Testis (tissue), 5 donors: ENCODE data around the gene SLC30A9. TPM values are rescaled to one million over a fixed set of nuclear protein-coding genes. Genes with fewer than 3 reads are reported as not detected.
A peak's percentile ranks its signal among the peaks of the same experiment; 100 is the strongest.

ENCODE experiments used
- DNase-seq: peaks from one replicate; pipeline ENCODE4 v3.0.0-alpha.2; 2019
- H3K27ac ChIP-seq, 2 donors: fragments of 200-600 bp; sonication (generic); one replicate each; pipeline ENCODE4 v1.5.1; 2019
- H3K27me3 ChIP-seq: fragments of 200-600 bp; sonication (generic); one replicate; pipeline ENCODE4 v1.5.1; 2019
- H3K36me3 ChIP-seq: fragments of 200-600 bp; sonication (generic); one replicate; pipeline ENCODE4 v1.5.1; 2017; ENCODE audit warnings: low read depth; ENCODE audit errors: missing control alignments
- H3K4me1 ChIP-seq: fragments of 200-600 bp; sonication (generic); one replicate; pipeline ENCODE4 v1.5.1; 2019
- H3K4me3 ChIP-seq, 2 donors: fragments of 200-600 bp; sonication (generic); one replicate each; pipeline ENCODE4 v1.5.1; 2017 to 2019
- H3K9me3 ChIP-seq: fragments of 200-600 bp; sonication (generic); one replicate; pipeline ENCODE4 v1.5.1; 2017
- POLR2A ChIP-seq: fragments of 450-650 bp; IDR thresholded peaks from one replicate; pipeline ENCODE4 v1.6.1; 2017; ENCODE audit warnings: antibody characterized with exemption, mild to moderate bottlenecking, moderate library complexity
- WGBS, 2 donors: methylation state at CpG; one replicate each; pipeline ENCODE4 v1.1.5; 2018; 5-methylcytosine and 5-hydroxymethylcytosine counted together
- intact Hi-C: fragments of 100-400 bp; cut with DNase I; formaldehyde crosslinking; loops from one replicate; pipeline ENCODE4 v1.15.1; 2023; ENCODE audit warnings: low total_unique reads
- long read RNA-seq, 2 donors: transcript quantifications; one replicate each; lab custom pipeline, GENCODE V29; 2026
- polyA plus RNA-seq: library from polyadenylated mRNA; stranded (reverse); fragments of 350-450 nt; fragmentation: Illumina TruSeq; extraction: RNeasy Lipid Tissue Mini Kit (QIAGEN cat#74804); gene quantifications from one replicate; pipeline ENCODE4 v1.2.3, GENCODE V29; 2014; ENCODE audit warnings: low read depth, low replicate concordance; ENCODE audit not compliant: insufficient read depth
- total RNA-seq, 2 donors: library from RNA; depleted of rRNA; stranded (reverse); fragments of >200 nt; gene quantifications; one replicate each; pipeline ENCODE4 v1.2.3, GENCODE V29; 2016
- TF ChIP-seq, protein P1 (sequence below), 3 experiments: fragments of 450-650 bp in 2 of 3; fragments of 200-600 bp in 1 of 3; sonication (generic) in 1 of 3; IDR thresholded peaks; one replicate each; pipeline ENCODE4 v1.5.1; 2016 to 2019; ENCODE audit warnings: antibody characterized with exemption in 3 of 3, mild to moderate bottlenecking in 2 of 3, moderate library complexity in 1 of 3

SLC30A9 gene
- 10 to 100 TPM; 52.0 to 54.3 TPM for total RNA-seq
- polyA plus RNA-seq = 29.7 TPM
- long read RNA-seq, donor 1, full-length matches to known transcripts = 15 of 61 reads
- long read RNA-seq, donor 1, partial matches to known transcripts = 46 of 61 reads
- long read RNA-seq, donor 1, other reads (novel, unspliced or antisense) = 0 of 61 reads
- long read RNA-seq, donor 2, full-length matches to known transcripts = 9 of 9 reads
- long read RNA-seq, donor 2, partial matches to known transcripts = 0 of 9 reads
- long read RNA-seq, donor 2, other reads (novel, unspliced or antisense) = 0 of 9 reads

DNA sequence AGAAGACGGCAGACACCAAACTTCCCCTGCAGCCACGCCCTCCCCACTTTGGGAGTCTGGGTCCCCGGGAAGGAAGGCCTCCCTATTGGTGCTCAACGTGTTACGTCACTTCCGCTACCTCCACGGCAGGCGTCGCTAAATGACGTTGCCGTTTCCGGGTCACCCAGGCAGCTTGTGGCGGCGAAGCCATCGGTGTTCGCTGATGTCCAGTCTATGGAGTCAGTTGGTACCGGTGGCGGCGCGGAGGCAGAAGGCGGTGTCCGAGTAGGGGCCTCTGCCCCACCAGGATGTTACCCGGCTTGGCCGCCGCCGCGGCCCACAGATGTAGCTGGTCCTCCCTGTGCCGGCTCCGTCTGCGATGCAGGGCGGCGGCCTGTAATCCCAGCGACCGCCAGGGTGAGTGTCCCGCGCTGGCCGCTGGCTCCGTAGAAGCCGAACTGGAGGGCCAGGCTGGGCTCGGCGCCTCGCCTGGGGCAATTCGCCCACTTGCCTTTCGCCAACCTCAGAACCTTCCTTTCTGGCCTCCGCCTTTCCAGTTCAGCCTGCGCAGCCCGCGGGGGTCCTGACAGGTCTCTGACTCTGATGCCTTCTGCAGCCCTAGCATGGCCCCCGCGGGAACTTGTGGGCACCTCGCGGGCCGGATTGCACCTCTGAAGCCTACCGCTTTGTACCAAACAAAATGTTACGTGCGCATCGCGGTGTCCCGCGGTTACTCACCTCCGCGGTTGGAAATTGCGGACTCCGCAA lies at the start of gene SLC30A9:
TSS of gene SLC30A9 (plus strand) at position 166 of the 747 bp plus-strand sequence. CDS start at position 288, 122 bp downstream.
- TF ChIP-seq, protein P1, sequence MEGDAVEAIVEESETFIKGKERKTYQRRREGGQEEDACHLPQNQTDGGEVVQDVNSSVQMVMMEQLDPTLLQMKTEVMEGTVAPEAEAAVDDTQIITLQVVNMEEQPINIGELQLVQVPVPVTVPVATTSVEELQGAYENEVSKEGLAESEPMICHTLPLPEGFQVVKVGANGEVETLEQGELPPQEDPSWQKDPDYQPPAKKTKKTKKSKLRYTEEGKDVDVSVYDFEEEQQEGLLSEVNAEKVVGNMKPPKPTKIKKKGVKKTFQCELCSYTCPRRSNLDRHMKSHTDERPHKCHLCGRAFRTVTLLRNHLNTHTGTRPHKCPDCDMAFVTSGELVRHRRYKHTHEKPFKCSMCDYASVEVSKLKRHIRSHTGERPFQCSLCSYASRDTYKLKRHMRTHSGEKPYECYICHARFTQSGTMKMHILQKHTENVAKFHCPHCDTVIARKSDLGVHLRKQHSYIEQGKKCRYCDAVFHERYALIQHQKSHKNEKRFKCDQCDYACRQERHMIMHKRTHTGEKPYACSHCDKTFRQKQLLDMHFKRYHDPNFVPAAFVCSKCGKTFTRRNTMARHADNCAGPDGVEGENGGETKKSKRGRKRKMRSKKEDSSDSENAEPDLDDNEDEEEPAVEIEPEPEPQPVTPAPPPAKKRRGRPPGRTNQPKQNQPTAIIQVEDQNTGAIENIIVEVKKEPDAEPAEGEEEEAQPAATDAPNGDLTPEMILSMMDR (IDR thresholded peaks at IDR 0.05) = peak; percentile 21 to 26 (median 21)
- TF ChIP-seq POLR2A = peak; percentile 86
- Histone ChIP-seq H3K36me3 (no peaks in the 10 kb centered on the region), H3K4me1 (peaks cover 12% of the 10 kb centered on the region), H3K9me3 (no peaks in the 10 kb centered on the region), H3K4me3 (peak within 1 kb of the TSS; percentile 77 to 100), H3K27me3 (no peaks in the 10 kb centered on the region), H3K27ac (peak within 1 kb of the TSS; percentile 72 to 86)
- intact Hi-C loops = no loop called here
- WGBS, 2 donors = 0 to 3% methylated on average over 23 to 58 of the region's 64 CpGs
- peak; percentile 99 for DNase-seq

DNA sequence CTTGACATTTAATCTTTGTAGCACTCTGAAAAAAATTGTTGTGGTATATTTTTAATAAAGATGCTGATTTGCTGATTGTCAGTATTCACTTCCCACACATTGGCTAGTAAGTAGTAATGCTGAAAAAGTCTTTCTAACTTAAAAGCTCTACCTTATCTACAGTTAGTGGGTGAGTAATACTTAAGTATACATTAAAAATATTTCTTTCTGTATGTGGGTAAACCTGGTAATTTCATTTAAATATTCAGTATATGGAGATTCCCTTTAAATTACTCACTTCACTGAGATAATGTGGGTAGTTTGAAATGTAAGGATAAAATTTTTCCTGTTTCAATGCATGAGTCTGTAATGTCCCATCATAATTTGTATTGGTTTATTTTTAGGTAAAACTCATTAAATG lies 49.5 kb upstream of the SLC30A9 start:
- Histone ChIP-seq H3K27me3 (no peaks in the 10 kb centered on the region), H3K4me1 (peaks cover 12% of the 10 kb centered on the region), H3K36me3 (no peaks in the 10 kb centered on the region), H3K27ac (no peak overlapping the region), H3K9me3 (no peaks in the 10 kb centered on the region), H3K4me3 (no peak overlapping the region)
- TF ChIP-seq, protein P1 (IDR thresholded peaks at IDR 0.05) = no peak
- no peak for TF ChIP-seq POLR2A
- intact Hi-C loops = no loop called here
- DNase-seq = no peak

DNA sequence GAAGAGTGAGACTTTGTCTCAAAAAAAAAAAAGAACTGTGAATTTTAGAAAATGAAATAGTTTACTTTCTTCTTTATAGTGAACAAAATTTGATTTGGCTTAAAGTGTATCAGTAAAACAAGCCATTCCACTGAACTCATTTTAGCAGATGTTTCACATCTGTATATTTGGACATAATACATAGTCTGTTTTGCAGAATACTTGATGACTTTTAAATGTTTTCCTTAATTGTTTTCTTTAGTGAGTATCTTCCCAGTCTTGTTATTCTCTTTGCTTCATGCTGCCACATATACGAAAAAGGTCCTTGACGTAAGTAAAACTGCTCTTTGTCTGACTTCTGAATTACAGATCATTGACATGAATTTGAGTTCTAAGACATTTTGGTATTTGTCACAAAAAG lies 46.8 kb upstream of the SLC30A9 start:
- Histone ChIP-seq H3K4me1 (no peaks in the 10 kb centered on the region), H3K9me3 (no peaks in the 10 kb centered on the region), H3K4me3 (no peak overlapping the region), H3K27ac (no peak overlapping the region), H3K27me3 (no peaks in the 10 kb centered on the region), H3K36me3 (no peaks in the 10 kb centered on the region)
- TF ChIP-seq, protein P1 (IDR thresholded peaks at IDR 0.05) = no peak
- TF ChIP-seq POLR2A = no peak
- intact Hi-C loops = no loop called here
- no peak for DNase-seq
- WGBS, 2 donors = 87 to 92% methylated on average over 2 of the region's 2 CpGs

DNA sequence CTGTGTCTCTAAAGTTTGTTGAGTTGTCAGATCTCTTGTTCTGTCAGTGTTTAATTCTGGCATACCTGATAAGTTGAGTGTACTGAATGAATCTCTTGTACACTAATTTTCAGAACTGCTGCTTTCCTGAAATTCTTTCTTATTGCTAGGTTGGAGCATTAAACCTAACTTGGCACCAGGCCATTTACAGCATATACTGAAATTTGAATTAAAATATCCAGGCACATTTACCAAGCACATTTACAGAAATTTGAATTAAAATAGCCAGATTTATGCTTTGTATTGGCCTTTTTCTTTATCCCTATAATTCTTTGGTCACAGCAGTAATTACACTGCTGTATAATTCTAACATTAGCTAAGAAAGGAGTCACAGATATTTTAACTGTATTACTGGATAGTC lies 46.2 kb upstream of the SLC30A9 start:
- H3K9me3 ChIP-seq = no peaks in the 10 kb centered on the region
- H3K4me1 ChIP-seq = no peaks in the 10 kb centered on the region
- no peaks in the 10 kb centered on the region for H3K36me3 ChIP-seq
- H3K4me3 ChIP-seq = no peak overlapping the region
- no peak for TF ChIP-seq POLR2A
- TF ChIP-seq, protein P1 (IDR thresholded peaks at IDR 0.05) = no peak
- H3K27me3 ChIP-seq = no peaks in the 10 kb centered on the region
- no peak overlapping the region for H3K27ac ChIP-seq
- no peak for DNase-seq
- intact Hi-C loops = no loop called here
